ENCODE results near the gene KRT1. TPM values are rescaled to one million over a fixed set of nuclear protein-coding genes. Genes with fewer than 3 reads are reported as not detected.

Gene KRT1
- total RNA-seq, 3 donors from 2014 or later (not counting 1 experiment from before 2014, with no cell fraction given), result 0.27 to 1.8 TPM; not detected in 1

- TF ChIP-seq, protein P1, sequence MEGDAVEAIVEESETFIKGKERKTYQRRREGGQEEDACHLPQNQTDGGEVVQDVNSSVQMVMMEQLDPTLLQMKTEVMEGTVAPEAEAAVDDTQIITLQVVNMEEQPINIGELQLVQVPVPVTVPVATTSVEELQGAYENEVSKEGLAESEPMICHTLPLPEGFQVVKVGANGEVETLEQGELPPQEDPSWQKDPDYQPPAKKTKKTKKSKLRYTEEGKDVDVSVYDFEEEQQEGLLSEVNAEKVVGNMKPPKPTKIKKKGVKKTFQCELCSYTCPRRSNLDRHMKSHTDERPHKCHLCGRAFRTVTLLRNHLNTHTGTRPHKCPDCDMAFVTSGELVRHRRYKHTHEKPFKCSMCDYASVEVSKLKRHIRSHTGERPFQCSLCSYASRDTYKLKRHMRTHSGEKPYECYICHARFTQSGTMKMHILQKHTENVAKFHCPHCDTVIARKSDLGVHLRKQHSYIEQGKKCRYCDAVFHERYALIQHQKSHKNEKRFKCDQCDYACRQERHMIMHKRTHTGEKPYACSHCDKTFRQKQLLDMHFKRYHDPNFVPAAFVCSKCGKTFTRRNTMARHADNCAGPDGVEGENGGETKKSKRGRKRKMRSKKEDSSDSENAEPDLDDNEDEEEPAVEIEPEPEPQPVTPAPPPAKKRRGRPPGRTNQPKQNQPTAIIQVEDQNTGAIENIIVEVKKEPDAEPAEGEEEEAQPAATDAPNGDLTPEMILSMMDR (IDR thresholded peaks at IDR 0.05), result no peak
- H3K27ac Mint-ChIP-seq, result peak overlapping the region in 1 of 2 donors; percentile 63
- H3K36me3 ChIP-seq (ENCODE audit: control insufficient read depth, insufficient read depth, low read length), result no peaks in the 10 kb centered on the region
- H3K4me3 Mint-ChIP-seq, result peak overlapping the region; percentile 54
- H3K27ac ChIP-seq (ENCODE audit: low read length), result no peak overlapping the region
- peaks cover 23% of the 10 kb centered on the region for H3K4me1 ChIP-seq (ENCODE audit: control insufficient read depth, insufficient read depth, low read length)
- H3K4me1 Mint-ChIP-seq, result peaks cover 38 to 53% of the 10 kb centered on the region in 2 donors
- intact Hi-C loops (cut with micrococcal nuclease), result no loop called here
- peaks cover 0 to 22% of the 10 kb centered on the region in 2 donors for H3K27me3 Mint-ChIP-seq (ENCODE audit: low read depth in 2 of 2)
- 93% methylated on average over 2 of the region's 2 CpGs for WGBS (ENCODE audit: insufficient coverage)
- no peaks in the 10 kb centered on the region for H3K9me3 Mint-ChIP-seq
- H3K9me3 ChIP-seq (ENCODE audit: control insufficient read depth, insufficient read depth, low read length), result no peaks in the 10 kb centered on the region
- DNase-seq (no peak), ATAC-seq (no peak)
- no peaks in the 10 kb centered on the region for H3K36me3 Mint-ChIP-seq
- H3K27me3 ChIP-seq (ENCODE audit: control insufficient read depth, insufficient read depth, low read length), result peaks cover 7% of the 10 kb centered on the region
- no peak overlapping the region for H3K4me3 ChIP-seq (ENCODE audit: low read length)
These were observed 11.6 kb upstream of the KRT1 start for GRCh38 chr12:52691841-52692150.

GRCh38 chr12:52691076-52691840 is 11.1 kb upstream of the KRT1 start:
- 3% methylated on average over 45 of the region's 45 CpGs for WGBS (ENCODE audit: insufficient coverage)
- peak overlapping the region; percentile 28 for H3K4me3 ChIP-seq (ENCODE audit: low read length)
- H3K27me3 ChIP-seq (ENCODE audit: control insufficient read depth, insufficient read depth, low read length), result peaks cover 7% of the 10 kb centered on the region
- H3K27ac ChIP-seq (ENCODE audit: low read length), result no peak overlapping the region
- ATAC-seq, result peak; percentile 42 to 83 (median 80)
- H3K4me1 Mint-ChIP-seq, result peaks cover 43 to 55% of the 10 kb centered on the region in 2 donors
- TF ChIP-seq, protein P1 (IDR thresholded peaks at IDR 0.05), result no peak
- H3K4me3 Mint-ChIP-seq, result peak overlapping the region; percentile 90
- peaks cover 0 to 22% of the 10 kb centered on the region in 2 donors for H3K27me3 Mint-ChIP-seq (ENCODE audit: low read depth in 2 of 2)
- intact Hi-C loops (cut with micrococcal nuclease), result no loop called here
- H3K9me3 Mint-ChIP-seq, result no peaks in the 10 kb centered on the region
- peak; percentile 54 to 72 for DNase-seq
- H3K36me3 Mint-ChIP-seq, result no peaks in the 10 kb centered on the region
- peak overlapping the region in 1 of 2 donors; percentile 63 for H3K27ac Mint-ChIP-seq
- peaks cover 23% of the 10 kb centered on the region for H3K4me1 ChIP-seq (ENCODE audit: control insufficient read depth, insufficient read depth, low read length)
- H3K36me3 ChIP-seq (ENCODE audit: control insufficient read depth, insufficient read depth, low read length), result no peaks in the 10 kb centered on the region
- H3K9me3 ChIP-seq (ENCODE audit: control insufficient read depth, insufficient read depth, low read length), result no peaks in the 10 kb centered on the region

DNA sequence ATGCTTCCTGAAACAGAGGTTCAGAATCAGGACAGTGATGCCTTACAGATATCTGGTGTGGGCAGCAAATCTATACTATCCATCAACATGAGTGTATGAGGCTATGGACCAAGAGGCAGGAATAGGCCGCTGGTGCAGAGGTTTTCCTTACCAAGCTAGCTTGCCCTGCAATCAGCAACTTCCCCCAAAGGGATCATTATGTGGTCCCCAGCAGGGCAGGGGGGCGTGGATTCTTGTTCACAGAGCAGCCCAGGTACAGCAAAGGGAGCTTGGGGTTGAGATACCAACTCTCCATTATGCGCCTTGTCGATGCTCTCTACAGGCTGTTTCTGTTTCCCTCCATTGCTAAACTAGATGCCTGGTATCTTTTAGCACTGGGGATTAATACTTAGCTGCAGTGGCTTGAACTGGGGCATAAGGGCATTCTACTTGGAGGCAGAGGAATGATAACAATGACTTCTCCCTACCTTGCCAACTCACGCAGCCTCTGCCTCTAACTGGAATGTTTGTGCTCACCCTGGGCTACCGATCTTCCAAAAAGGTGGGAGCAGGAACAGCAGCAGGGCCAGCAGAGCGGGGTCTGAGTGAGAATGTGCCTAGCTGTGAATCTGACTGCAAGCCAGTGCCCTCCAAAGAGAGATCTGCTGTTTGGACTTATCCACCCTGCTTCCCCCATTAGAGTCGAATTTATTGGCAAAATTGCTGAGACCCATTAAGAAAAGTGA is 10.3 kb upstream of the KRT1 start:
- Histone ChIP-seq H3K27ac (ENCODE audit: low read length) (no peak overlapping the region), H3K27me3 (ENCODE audit: control insufficient read depth, insufficient read depth, low read length) (peaks cover 7% of the 10 kb centered on the region), H3K4me3 (ENCODE audit: low read length) (peak overlapping the region; percentile 28), H3K9me3 (ENCODE audit: control insufficient read depth, insufficient read depth, low read length) (no peaks in the 10 kb centered on the region), H3K36me3 (ENCODE audit: control insufficient read depth, insufficient read depth, low read length) (no peaks in the 10 kb centered on the region), H3K4me1 (ENCODE audit: control insufficient read depth, insufficient read depth, low read length) (peaks cover 23% of the 10 kb centered on the region)
- peaks cover 0 to 22% of the 10 kb centered on the region in 2 donors for H3K27me3 Mint-ChIP-seq (ENCODE audit: low read depth in 2 of 2)
- no peaks in the 10 kb centered on the region for H3K36me3 Mint-ChIP-seq
- intact Hi-C loops (cut with micrococcal nuclease), result no loop called here
- no peaks in the 10 kb centered on the region for H3K9me3 Mint-ChIP-seq
- ATAC-seq (no peak), DNase-seq (no peak)
- peak overlapping the region in 1 of 2 donors; percentile 63 for H3K27ac Mint-ChIP-seq
- peaks cover 43 to 55% of the 10 kb centered on the region in 2 donors for H3K4me1 Mint-ChIP-seq
- TF ChIP-seq, protein P1 (IDR thresholded peaks at IDR 0.05), result no peak
- WGBS (ENCODE audit: insufficient coverage), result 80% methylated on average over 8 of the region's 8 CpGs
- peak overlapping the region; percentile 90 for H3K4me3 Mint-ChIP-seq
